Measurements from ENCODE around the gene CDC25B. TPM values are rescaled to one million over a fixed set of nuclear protein-coding genes. Genes with fewer than 3 reads are reported as not detected.
"Not testable (repeated sequence)": the region's sequence is repeated elsewhere in the genome, so short reads cannot be mapped to it uniquely, and the experiment has no call there.

CDC25B gene
- total RNA-seq, 1 donor from 2014 or later, result 9.4 TPM

DNA sequence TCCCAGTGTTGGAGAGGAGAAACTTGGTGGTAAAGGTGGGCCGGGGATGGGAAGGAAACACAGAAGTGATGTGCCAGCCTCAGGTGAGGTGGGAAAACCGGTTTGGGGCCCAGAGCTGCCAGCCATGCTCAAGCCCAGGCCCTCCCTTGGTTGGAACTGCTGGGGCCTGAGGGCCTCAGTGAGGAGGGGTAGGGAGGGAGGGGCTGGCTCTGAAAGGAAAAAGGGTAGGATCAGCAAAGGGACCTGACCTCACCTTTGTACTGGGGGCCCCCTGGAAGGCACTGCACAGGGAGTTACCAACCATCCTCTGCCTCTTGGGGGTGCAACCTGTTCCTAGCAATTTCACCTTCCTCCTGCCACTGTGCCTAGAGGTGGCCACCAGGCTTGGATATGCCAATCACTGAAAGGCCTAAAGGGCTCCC is 13.0 kb upstream of the CDC25B start:
- intact Hi-C loops (cut with DNase I), result loop anchor here (5.0 to 10.0 kb wide), 3 partner anchors 66 to 292 kb away; partner anchors contain the start of gene RNF24
- no peak for DNase-seq (ENCODE audit: low spot score)

DNA sequence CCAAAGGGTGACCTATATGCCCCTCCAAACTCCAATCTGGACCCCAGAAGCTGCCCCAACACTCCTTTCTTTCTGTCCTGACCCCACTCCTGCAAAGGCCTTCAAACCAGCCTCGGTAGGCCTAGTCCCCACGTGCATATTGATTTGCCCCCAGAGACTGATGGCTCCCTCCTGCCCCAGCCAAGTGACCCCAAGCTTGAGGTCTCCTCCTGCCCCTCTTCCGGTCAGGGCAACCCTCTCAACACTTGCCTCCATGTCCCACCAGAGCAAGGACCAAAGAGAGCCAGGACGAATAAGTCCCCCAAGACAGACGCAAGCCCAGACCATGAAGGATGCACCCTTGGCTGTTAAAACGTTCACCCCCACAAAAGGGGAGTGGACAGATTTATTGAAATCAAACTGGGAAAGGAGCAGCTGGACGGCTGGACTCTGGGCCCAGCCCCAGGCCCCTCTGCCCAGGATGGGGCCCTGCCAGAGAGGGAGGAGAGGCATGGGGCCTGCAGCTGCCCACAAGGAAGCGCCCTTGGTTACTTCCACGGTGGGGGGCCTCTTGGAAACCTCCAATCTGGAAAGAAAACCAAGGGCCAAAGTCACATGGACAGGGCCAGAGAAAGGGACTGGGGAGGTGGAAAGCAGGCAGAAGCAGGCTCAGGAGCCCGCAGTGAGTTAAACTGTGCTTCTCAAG is 12.5 kb upstream of the CDC25B start:
- intact Hi-C loops (cut with DNase I), result loop anchor here (5.0 to 10.0 kb wide), 3 partner anchors 66 to 291 kb away; partner anchors contain the start of gene RNF24
- no peak for DNase-seq (ENCODE audit: low spot score)

DNA sequence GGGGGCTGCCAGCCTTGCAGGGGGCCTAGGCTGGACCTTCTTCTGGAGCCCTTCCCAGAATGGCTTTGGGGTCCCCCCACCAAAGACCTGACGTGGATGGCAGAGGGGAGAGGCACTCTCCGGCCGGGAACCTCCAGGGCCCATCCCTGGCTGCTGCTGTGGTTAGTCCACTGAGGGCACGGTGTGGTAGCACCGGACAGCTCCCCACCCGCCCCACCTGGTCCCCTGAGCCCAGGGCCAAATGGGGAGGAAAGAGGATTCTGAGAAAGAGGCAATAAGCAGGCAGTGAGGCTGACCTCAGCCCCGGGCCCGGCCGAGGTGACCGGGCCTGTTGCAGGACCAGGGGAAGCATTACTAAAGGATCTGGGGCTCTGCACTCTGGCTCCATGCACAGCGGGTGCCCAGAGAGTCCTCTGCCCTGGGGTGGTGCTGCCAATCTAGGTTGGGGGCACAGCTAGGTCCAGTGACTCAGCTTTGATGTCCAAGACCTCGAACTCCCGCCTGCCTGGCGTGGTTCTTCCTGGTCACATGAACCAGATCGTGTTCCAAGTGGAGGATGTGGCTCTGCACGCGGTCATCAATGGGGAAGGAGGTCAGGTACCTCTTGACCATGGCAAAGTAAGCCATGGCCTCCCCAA is 11.8 kb upstream of the CDC25B start:
- no peak for DNase-seq (ENCODE audit: low spot score)
- intact Hi-C loops (cut with DNase I), result loop anchor here (5.0 to 10.0 kb wide), 3 partner anchors 67 to 290 kb away; partner anchors contain the start of gene RNF24

DNA sequence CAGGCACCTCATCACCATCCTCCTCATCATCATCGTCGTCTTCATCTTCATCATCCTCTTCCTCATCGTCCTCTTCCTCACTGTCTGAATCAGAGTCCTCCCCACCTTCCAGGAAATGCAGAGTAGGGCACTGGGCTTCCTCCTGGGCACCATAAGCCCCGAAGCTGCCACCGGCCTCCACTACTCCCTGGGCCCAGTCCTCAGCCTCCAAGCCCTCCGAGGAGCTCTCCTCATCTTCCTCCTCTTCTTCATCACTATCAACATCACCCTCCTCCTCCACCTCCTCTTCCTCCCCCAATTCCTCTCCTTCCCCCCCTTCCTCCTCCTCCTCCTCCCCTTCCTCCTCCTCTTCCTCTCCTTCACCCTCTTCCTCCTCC is 11.3 kb upstream of the CDC25B start:
- intact Hi-C loops (cut with DNase I), result loop anchor here (5.0 to 10.0 kb wide), 3 partner anchors 68 to 290 kb away; partner anchors contain the start of gene RNF24
- DNase-seq (ENCODE audit: low spot score), result no peak

DNA sequence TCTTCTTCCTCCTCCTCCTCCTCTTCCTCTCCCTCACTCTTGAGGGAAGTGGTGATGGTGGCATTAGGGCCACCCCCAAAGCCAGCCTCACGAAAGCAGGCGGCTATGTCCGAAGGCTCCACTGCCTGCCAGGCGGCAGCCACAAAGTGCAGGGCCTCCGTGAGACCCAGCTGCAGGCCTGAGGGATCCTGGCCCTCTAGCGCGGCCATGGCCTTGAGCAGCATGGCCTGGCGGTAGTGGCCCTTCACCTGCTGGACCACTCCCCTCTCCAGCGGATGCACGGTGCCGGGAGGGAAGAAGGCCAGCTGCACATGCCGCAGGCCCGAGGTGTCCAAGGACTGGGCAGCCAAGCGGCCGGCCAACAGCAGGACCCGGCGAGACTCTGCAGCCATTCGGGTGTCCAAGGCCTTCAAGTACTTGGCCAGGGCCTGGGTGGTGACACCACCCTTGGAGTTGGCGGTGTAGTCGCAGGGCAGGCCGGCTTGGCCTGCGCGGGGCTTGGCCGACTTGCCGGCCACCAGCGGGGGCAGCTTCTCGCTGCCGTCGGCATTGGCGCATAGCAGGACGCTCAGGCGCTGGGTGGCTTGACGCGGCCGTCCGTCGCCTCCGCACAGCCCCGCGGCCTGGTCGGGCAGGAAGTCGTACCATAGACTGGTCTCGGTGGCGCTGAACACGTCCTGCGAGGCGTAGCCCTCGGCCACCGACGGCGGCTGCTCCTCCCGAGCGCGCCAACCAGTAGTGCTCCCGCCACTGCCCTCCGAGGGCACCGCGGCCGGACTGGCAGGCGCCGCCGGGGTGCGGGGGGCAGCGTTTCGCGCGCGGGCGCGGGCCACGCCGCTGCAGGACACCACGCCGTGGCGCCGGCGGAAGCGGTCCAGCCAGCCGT is 10.6 kb upstream of the CDC25B start:
- DNase-seq (ENCODE audit: low spot score), result no peak

DNA sequence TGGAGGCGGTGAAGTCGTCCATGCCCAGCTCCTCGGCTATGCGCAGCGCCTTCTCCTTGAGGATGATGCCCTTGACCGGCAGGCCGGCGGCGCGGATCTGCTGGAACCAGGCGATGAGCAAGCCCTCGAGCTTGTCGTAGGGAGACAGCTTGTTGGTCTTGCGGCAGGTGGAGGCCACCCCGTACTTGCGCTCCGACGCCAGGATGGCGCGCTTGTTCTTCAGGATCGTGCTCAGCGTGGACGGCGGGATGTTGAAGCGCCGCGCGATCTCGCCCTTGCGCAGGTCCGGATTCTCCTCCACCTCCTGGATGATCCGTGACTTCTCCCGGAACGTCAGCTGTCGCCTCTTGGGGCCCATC is 10.0 kb upstream of the CDC25B start:
- intact Hi-C loops (cut with DNase I), result loop anchor here (10.0 kb wide), 2 partner anchors 229 to 289 kb away; partner anchors contain the start of gene RNF24
- no peak for DNase-seq (ENCODE audit: low spot score)

More for the DNA sequence above, 10.6 kb upstream of the CDC25B start:
- intact Hi-C loops (cut with DNase I), result loop anchor here (10.0 kb wide), 2 partner anchors 229 to 289 kb away; partner anchors contain the start of gene RNF24

DNA sequence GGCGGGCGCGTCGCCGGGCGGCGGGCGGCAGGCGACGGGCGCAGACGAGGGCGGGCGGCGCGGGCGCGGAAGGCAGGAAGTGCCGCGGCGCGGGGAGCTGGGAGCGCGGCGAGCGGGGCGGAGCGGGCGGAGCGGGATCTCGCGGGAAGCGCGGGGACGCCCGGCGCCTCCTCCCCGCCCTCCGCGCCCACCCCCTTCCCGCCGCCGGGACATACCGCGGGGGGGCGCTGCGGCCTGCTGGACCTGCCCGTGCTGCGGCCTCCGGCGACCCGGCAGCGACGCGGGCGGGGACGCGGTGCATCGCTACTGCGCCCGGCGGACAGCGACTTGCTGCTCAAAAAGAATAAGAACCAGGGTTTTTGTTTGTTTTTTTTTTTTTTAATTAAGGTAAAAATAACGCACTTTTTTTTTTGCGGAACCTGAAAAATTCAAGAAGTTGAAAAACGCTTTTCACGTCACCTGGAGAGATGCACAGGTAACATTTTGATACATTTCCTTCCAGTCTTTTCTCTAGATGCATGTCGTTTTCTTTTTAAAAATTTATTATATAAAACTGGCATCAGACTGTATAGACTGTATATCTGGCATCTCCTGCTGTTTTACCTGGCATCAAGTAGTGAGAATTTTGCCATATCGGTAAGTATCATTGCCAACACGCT is 9.3 kb upstream of the CDC25B start, which contains the start of gene CENPB:
Gene CENPB (minus strand): TSS at position 76 of the 659 bp plus-strand sequence. CDS start 257 bp downstream, outside the sequence.
- intact Hi-C loops (cut with DNase I), result loop anchor here (1.0 to 10.0 kb wide), 3 partner anchors 32 to 288 kb away; partner anchors contain the start of gene RNF24
- DNase-seq (ENCODE audit: low spot score), result peak; percentile 94

DNA sequence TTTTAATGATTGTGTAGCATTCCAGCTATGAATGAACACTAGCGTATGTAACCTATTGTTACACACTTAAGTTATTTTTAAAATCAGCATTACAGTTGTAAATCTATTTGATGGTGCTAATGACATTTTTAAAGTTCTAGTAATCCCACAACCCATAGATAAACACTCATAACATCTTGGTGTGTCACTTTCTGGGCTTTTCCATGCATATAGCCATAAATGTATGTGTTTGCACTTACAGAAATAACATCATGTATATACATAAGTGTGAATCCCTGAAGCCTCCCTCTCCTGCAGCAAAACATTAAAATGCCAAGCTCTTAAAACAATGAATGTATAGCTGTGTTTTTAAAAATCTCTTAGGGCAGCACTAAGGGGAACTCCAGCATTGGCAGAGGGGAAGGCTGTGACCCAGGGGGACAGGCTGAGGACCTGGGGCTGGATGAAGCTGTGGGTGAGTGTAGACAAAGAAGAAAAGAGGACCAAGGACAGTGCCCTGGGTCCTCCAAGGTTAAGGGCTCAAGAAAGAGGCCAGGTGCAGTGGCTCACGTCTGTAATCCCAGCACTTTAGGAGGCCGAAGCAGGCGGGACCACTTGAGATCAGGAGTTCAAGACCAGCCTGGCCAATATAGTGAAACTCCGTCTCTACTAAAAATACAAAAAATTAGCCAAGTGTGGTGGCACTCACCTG is 8.6 kb upstream of the CDC25B start:
- intact Hi-C loops (cut with DNase I), result loop anchor here (1.0 to 10.0 kb wide), 3 partner anchors 31 to 287 kb away; partner anchors contain the start of gene RNF24
- DNase-seq (ENCODE audit: low spot score), result no peak

DNA sequence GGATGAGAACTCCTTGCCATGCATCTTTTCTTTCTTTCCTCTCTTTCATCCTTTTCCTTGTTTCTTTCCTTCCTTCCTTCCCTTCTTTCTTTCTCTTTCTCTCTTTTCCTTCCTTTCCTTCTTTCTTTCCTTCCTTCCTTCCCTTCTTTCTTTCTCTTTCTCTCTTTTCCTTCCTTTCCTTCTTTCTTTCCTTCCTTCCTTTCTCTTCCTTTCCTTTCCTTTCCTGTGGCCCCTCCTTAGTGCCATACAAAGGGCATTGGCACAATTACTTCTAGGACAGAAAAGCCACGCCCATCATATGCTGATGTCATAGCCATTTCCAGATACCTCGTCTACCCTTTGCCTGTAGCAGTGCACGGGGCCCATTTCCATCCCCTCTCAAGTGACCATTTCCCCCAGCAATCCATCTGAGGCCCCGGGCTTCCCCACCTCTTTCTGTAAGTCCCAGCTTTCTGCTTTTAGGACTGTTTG is 7.4 kb upstream of the CDC25B start:
- intact Hi-C loops (cut with DNase I), result loop anchor here (10.0 kb wide), 2 partner anchors 226 to 286 kb away; partner anchors contain the start of gene RNF24
- DNase-seq (ENCODE audit: low spot score), result no peak

DNA sequence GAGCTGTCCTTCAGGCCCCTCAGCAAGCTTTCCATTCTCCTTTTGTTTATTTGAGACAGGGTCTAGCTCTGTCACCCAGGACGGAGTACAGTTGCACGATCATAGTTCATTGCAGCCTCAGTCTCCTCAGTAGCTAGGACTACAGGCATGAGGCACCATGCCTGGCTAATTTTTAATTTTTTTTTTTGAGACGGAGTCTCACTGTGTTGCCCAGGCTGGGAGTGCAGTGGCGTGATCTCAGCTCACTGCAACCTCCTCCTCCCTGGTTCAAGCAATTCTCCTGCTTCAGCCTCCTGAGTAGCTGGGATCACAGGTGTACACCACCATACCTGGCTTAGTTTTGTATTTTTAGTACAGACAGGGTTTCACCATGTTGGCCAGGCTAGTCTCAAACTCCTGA is 6.9 kb upstream of the CDC25B start:
- not testable (repeated sequence) for DNase-seq (ENCODE audit: low spot score)
- intact Hi-C loops (cut with DNase I), result loop anchor here (10.0 kb wide), 2 partner anchors 226 to 286 kb away; partner anchors contain the start of gene RNF24

DNA sequence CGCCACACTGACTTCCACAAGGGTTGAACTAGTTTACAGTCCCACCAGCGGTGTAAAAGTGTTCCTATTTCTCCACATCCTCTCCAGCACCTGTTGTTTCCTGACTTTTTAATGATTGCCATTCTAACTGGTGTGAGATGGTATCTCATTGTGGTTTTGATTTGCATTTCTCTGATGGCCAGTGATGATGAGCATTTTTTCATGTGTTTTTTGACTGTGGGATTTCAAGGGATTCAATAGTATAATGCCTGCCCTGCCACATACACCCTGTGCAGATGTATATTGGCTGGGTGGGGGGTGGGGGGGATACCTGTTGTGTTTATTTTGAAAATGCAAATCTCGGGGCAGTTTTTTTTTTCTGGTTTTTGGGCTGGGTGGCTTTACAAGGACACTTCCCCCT is 1.9 kb upstream of the CDC25B start:
- DNase-seq (ENCODE audit: low spot score); intact Hi-C loops (cut with DNase I): not testable (repeated sequence)

DNA sequence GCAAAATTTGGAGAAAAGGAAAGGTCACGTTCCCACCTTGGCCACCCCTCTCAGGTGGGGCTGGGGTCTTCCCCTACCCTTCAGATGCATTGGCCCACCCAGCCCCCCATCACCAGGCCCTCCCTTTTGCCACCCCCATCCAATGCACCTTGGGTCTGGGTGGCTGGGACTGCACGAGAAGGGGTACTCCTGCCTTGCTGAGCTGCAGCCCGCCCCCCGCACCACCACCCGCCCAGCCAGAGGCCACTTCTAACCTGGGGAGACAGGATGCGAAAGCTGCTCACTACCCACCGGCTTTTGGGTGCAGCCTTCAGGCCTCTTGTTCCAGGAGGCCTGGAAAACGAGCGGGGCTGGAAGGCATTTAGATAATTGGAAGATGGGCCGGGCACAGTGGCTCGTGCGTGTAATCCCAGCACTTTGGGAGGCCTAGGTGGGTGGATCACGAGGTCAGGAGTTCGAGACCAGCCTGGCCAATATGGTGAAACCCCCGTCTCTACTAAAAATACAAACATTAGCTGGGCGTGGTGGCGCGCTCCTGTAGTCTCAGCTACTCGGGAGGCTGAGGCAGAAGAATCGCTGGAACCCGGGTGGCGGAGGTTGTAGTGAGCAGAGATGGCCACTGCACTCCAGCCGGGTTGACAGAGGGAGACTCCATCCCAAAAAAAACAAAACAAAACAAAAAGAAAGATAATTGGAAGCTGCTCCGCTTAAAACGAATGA is 1.2 kb upstream of the CDC25B start:
- intact Hi-C loops (cut with DNase I), result no loop called here
- DNase-seq (ENCODE audit: low spot score), result no peak

DNA sequence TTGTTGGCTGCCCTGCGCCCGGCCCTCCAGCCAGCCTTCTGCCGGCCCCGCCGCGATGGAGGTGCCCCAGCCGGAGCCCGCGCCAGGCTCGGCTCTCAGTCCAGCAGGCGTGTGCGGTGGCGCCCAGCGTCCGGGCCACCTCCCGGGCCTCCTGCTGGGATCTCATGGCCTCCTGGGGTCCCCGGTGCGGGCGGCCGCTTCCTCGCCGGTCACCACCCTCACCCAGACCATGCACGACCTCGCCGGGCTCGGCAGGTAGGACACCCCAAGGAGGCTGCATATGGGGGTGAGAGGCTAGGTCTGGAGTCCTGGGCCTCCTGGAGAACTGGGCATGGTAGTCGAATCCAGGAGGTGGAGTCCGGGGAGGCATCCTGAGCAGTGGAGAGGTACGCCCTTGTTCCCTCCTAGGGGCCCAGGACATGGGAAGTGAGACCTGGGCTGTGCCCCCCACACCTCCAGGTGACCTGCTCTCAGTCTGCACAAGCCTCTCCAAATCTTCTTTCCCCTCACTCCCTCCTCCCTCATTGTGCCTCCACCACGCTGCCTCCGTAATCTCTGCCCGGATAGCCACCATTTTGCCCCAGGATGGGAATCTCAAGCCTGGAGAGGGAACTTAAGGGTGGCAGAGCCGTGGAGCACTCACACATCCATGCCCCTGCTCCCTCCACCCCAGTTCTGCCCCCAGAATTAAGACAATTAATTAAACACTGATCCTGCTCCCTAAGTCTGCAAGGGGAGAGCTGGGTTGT is 541 bp downstream of the CDC25B start:
- no peak for DNase-seq (ENCODE audit: low spot score)
- intact Hi-C loops (cut with DNase I), result loop anchor here (2.0 kb wide), 1 partner anchor 14 kb away; no protein-coding TSS in a partner anchor

DNA sequence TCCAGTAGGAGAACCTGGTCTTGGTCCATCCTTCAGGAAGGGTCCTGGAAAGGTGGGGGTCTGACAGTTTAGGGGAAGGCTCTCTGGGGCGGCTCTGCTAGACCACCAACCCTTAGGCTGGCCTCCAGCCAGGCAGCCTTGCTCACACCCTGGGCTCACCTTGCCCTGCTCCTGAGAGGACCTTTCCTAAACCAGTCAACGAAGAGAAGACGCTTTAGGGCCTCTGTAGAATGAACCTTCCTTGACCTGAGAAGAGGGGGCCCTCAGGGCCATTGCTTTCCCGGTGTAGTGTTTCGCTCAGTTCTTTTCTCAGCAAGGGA is 1.1 kb downstream of the CDC25B start:
- no peak for DNase-seq (ENCODE audit: low spot score)
- intact Hi-C loops (cut with DNase I), result loop anchor here (2.0 kb wide), 1 partner anchor 14 kb away; no protein-coding TSS in a partner anchor

DNA sequence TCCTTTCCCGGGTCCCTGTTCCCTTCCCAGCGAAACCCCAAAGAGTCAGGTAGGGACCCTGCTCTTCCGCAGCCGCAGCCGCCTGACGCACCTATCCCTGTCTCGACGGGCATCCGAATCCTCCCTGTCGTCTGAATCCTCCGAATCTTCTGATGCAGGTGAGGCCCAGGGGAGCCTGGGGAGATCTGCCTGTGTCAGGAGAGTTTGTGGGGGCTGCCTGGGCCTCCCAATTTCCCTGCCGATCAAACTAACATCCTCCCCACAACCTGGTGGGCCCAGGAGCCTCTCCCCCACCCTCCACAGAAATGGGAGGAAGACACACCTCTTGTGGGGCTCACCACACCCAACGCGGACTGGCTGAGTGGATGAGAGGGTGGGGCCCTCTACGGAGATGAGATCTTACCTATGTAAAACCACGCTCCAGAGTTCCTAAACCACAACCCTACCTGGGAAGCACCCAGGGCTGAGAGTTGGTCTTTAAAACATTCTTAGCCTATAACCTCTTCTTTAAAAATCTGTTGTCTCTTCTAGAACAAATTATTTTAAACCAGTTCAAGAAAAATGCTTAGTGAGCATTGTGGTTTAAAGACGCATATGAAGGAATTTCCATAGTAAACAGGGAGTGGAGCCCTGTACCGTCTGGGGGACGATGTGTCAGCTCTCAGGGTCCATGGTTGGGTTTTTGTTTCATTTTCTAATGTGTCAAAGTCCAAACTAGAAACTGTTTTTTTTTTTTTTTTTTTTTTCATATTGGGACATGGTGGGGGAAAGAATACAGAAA is 1.7 kb downstream of the CDC25B start:
- no peak for DNase-seq (ENCODE audit: low spot score)

DNA sequence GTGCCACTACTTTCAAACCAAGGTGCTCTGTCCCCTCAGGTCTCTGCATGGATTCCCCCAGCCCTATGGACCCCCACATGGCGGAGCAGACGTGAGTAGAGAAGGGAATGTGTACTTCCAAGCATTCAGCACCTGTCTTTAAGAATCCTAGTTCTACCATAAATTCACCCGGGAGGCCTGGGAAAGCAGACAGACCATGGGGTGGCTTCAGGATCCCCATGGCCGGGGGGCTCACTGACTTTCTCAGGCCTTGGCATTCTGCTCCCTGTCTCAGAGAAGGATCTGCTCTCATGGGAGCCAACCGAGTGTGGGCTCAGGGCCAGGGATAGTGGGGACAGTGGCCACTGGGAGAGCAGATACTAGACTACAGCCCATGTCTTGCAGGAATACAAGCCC is 2.3 kb downstream of the CDC25B start:
- intact Hi-C loops (cut with DNase I), result no loop called here
- DNase-seq (ENCODE audit: low spot score), result no peak

More for the DNA sequence above, 1.7 kb downstream of the CDC25B start:
- intact Hi-C loops (cut with DNase I), result loop anchor here (2.0 kb wide), 1 partner anchor 13 kb away; no protein-coding TSS in a partner anchor
